ENCODE data around the gene GPR55.

Gene GPR55

DNA sequence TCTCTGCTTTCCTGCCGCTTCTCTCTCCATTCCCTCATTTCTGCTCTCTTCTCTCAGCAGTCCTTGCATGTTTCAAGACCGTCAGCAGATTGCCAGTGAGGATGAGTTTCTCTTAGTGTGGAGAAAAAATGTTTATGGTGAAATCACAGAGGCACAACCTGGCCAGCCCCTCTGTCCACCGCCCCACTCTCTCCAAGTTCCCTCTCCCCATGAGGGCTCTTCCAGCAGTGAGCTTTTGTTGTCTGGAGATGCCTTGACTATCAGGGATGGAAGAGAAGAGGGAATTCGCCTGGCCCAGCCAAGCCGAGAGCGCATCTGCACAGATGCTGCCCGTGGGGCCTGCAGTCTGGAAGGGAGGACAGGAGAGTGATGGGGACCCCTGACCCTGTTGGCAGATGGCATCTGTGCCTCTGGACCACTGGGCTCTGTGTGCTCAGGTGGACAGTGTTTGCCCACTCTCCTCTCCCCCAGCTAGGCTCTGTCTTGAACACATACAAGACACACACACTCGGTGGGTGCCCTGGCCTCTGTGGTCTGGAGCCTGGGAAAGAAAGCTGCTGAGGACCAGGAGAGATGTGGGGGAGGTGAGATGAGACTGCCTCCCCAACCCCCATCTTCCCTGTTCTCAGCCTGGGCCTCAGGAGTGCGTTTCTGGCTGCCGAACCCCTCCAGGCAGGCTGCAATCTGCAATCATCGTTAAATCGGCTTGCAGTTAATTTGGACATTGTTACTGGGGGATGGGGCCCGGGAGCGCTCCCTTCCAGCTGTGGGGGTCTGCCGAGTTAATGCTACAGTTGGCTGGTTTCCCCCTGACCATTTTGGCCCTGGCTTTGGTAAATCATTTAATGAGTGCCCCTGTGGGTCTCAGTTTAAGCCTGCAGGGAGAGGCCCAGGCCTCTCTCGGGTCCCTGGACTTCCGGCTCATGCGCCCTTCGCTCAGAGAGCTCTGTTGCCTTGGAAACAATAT, 55.8 kb downstream of the GPR55 start:
- Histone ChIP-seq H3K4me1 (ENCODE audit: control extremely low read depth in 1 of 4, control insufficient read depth in 4 of 4, insufficient read depth in 4 of 4, low read length in 3 of 4) (peaks cover 5 to 96% (median 87%) of the 10 kb centered on the region in 4 experiments), H3K27me3 (replicated peaks in 2 of 5; ENCODE audit: control insufficient read depth in 4 of 5, insufficient read depth in 5 of 5, low read length in 4 of 5) (no peaks in the 10 kb centered on the region), H3K27ac (ENCODE audit: insufficient read depth in 1 of 2, low read depth in 1 of 2, low read length in 2 of 2, poor library complexity in 1 of 2, severe bottlenecking in 2 of 2) (peak overlapping the region; percentile 46 to 79), H3K9me3 (ENCODE audit: control extremely low read depth in 1 of 5, control insufficient read depth in 4 of 5, insufficient read depth in 2 of 5, low read depth in 1 of 5, low read length in 4 of 5) (no peaks in the 10 kb centered on the region), H3K4me3 (ENCODE audit: control insufficient read depth in 1 of 7, extremely low read depth in 1 of 7, insufficient read depth in 4 of 7, low read depth in 2 of 7, low read length in 6 of 7) (peak overlapping the region in 4 of 7 experiments; percentile 3 to 53 (median 46)), H3K36me3 (ENCODE audit: control insufficient read depth in 4 of 4, insufficient read depth in 4 of 4, low read length in 3 of 4) (peaks cover 0 to 23% (median 10%) of the 10 kb centered on the region in 4 experiments)
- DNase-seq = no peak
- ChIA-PET CTCF (interaction anchor here (1.0 to 5.2 kb wide), 8 partner anchors 8 to 45 kb away, joined by 3 to 50 read pairs (median 4); no protein-coding TSS in a partner anchor), POLR2A (no interaction called here)
- 58% methylated on average over 12 of the region's 19 CpGs for WGBS (ENCODE audit: insufficient coverage)

DNA sequence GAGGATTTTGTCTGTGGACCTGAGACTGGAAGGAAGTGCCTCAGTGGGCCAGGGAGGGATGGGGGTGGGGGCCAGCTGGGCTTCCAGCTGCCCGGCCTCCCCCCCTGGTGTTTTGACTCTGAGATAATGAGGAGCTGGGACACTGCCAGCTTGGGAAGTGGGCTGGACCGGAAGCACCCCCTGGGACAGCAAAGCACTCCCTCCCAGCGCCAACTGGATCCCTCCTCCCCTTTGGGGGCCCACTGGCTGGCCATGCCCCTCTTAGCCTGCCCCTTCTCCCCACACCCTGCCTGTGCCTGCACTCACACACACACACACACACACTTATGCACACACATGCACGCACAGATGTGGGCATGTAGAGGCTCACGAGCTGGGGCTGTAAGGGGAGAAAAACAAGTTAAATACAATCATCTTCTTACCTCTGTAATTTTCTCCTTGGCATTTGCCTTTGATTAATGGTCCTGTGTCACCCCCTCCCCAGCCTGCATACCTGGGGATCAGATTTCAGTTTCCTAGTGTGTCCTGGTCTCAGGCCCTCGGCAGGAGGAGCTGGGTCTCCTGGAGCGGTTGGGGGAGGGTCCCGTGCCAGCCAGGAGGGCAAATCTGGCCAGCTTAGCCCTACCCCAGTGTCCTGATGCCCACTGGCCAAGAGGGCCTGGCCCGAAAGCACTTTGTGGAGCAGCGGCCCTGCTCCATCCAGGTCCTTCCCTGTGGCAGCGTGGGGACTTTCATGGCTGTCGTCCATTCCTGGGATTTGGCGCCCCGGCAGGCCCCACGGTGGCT, 56.7 kb downstream of the GPR55 start:
- H3K9me3 ChIP-seq (ENCODE audit: control extremely low read depth in 1 of 5, control insufficient read depth in 4 of 5, insufficient read depth in 2 of 5, low read depth in 1 of 5, low read length in 4 of 5) = no peaks in the 10 kb centered on the region
- CTCF ChIA-PET = interaction anchor here (1.0 to 5.2 kb wide), 7 partner anchors 9 to 44 kb away, joined by 3 to 50 read pairs (median 4); no protein-coding TSS in a partner anchor
- peaks cover 5 to 91% (median 84%) of the 10 kb centered on the region in 4 experiments for H3K4me1 ChIP-seq (ENCODE audit: control extremely low read depth in 1 of 4, control insufficient read depth in 4 of 4, insufficient read depth in 4 of 4, low read length in 3 of 4)
- DNase-seq = no peak
- peak overlapping the region; percentile 40 to 79 for H3K27ac ChIP-seq (ENCODE audit: insufficient read depth in 1 of 2, low read depth in 1 of 2, low read length in 2 of 2, poor library complexity in 1 of 2, severe bottlenecking in 2 of 2)
- H3K27me3 ChIP-seq (replicated peaks in 2 of 5; ENCODE audit: control insufficient read depth in 4 of 5, insufficient read depth in 5 of 5, low read length in 4 of 5) = no peaks in the 10 kb centered on the region
- peaks cover 0 to 17% (median 5%) of the 10 kb centered on the region in 4 experiments for H3K36me3 ChIP-seq (ENCODE audit: control insufficient read depth in 4 of 4, insufficient read depth in 4 of 4, low read length in 3 of 4)
- H3K4me3 ChIP-seq (ENCODE audit: control insufficient read depth in 1 of 7, extremely low read depth in 1 of 7, insufficient read depth in 4 of 7, low read depth in 2 of 7, low read length in 6 of 7) = peak overlapping the region in 3 of 7 experiments; percentile 3 to 30 (median 28)
- WGBS (ENCODE audit: insufficient coverage) = 68% methylated on average over 13 of the region's 15 CpGs
- POLR2A ChIA-PET = interaction anchor here (2.1 kb wide), 1 partner anchor 10 kb away, joined by 8 read pairs; no protein-coding TSS in a partner anchor

DNA sequence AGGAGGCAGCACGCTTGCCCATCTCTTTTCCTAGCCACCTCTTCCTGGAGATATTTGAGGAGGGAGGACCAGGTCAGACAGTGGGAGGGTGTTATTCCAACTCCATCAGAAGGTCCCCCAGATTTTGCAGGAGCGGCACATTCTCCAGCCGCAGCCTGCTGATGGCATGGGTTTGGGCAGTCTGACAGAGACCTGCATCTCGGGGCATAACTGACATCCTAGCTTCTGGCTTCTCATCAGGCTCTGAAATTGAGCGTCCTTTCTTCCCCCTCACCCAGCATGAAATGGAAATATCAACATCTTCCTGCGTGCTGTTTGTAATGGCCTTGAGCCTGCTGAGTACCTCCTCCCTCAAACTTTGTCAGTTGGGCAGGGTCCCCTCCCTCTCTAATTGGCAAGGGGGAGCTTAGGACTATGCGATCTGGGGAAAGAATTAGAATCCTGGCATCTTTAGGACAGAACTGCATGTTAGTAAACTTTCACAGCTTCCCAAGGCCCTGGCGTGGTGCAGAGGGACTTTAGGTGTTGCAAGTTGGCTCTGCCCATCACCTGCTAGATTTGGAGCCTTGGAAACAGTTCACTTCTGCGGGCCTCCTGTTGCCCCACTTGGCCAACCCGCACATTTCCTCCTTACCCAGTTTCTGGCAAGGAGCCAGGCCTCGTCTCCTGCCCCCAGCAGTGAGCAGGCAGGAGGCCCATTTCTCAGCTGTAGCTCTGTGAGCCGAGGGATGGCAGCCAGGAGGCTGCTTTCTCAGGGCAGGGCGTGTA, 58.1 kb downstream of the GPR55 start:
- peaks cover 0 to 1% (median 0%) of the 10 kb centered on the region in 5 experiments for H3K27me3 ChIP-seq (replicated peaks in 2 of 5; ENCODE audit: control insufficient read depth in 4 of 5, insufficient read depth in 5 of 5, low read length in 4 of 5)
- ChIA-PET CTCF (interaction anchor here (1.1 to 5.2 kb wide), 7 partner anchors 10 to 47 kb away, joined by 3 to 50 read pairs (median 4); no protein-coding TSS in a partner anchor), POLR2A (interaction anchor here (0.7 to 2.1 kb wide), 3 partner anchors 12 to 320 kb away, joined by 3 to 8 read pairs (median 5); no protein-coding TSS in a partner anchor)
- peaks cover 5 to 77% (median 73%) of the 10 kb centered on the region in 4 experiments for H3K4me1 ChIP-seq (ENCODE audit: control extremely low read depth in 1 of 4, control insufficient read depth in 4 of 4, insufficient read depth in 4 of 4, low read length in 3 of 4)
- WGBS (ENCODE audit: insufficient coverage) = 8% methylated on average over 10 of the region's 13 CpGs
- H3K36me3 ChIP-seq (ENCODE audit: control insufficient read depth in 4 of 4, insufficient read depth in 4 of 4, low read length in 3 of 4) = peaks cover 0 to 10% (median 2%) of the 10 kb centered on the region in 4 experiments
- no peaks in the 10 kb centered on the region for H3K9me3 ChIP-seq (ENCODE audit: control extremely low read depth in 1 of 5, control insufficient read depth in 4 of 5, insufficient read depth in 2 of 5, low read depth in 1 of 5, low read length in 4 of 5)
- DNase-seq = peak; percentile 88 to 94 (median 92)
- peak overlapping the region in 5 of 7 experiments; percentile 77 to 92 (median 83) for H3K4me3 ChIP-seq (ENCODE audit: control insufficient read depth in 1 of 7, extremely low read depth in 1 of 7, insufficient read depth in 4 of 7, low read depth in 2 of 7, low read length in 6 of 7)
- peak overlapping the region in 1 of 2 experiments; percentile 54 for H3K27ac ChIP-seq (ENCODE audit: insufficient read depth in 1 of 2, low read depth in 1 of 2, low read length in 2 of 2, poor library complexity in 1 of 2, severe bottlenecking in 2 of 2)

DNA sequence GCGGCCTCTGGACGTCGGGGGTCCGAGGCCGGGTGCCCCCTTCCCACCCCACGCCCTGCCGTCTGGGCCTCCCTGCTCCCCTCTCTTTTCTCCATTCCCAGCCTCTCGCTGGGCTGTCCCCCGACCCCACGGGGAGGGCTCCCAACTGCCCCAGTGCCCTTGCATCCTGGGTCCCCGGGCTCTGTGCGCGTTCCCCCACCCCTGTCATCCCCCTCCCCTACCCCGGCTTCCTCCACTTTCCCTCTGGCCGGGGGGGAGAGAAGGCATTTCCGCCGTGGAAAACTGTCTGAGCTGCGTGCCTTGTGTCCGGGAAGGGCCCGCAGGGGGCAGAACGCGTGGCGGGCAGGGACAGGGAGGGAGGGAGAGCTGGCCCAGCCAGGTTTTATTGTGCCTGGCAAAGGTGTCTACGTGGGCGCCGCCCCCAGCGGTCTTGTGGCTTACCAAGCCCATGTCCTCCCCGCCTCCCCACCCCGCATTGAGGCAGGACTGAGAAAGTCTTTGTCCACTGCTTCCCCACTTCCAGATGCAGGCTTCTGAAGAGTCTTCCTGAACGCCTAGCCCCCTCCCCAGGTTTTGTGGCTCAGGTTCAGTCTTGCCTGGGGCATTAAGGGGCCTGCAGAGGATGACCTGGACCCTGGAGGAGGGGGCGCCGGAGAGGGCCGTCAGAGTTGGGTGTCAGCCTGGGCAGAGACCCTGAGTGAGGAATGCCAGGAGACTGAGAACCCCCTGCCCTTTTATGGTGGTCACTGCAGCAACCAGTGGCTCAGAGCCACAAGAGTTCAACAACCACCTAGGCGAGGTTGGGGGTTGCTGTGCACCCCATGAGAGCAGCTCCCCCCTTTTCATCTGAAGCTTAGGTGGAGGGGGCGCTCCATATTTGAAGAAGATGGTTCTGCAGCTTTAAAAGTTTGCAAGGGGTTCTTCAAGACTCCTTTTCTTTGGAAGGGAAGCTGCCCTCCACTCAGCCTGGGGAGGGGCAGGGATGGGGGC, 59.0 kb downstream of the GPR55 start:
- Histone ChIP-seq H3K27ac (ENCODE audit: insufficient read depth in 1 of 2, low read depth in 1 of 2, low read length in 2 of 2, poor library complexity in 1 of 2, severe bottlenecking in 2 of 2) (peak overlapping the region in 1 of 2 experiments; percentile 79), H3K4me1 (ENCODE audit: control extremely low read depth in 1 of 4, control insufficient read depth in 4 of 4, insufficient read depth in 4 of 4, low read length in 3 of 4) (peaks cover 5 to 68% (median 64%) of the 10 kb centered on the region in 4 experiments), H3K9me3 (ENCODE audit: control extremely low read depth in 1 of 5, control insufficient read depth in 4 of 5, insufficient read depth in 2 of 5, low read depth in 1 of 5, low read length in 4 of 5) (no peaks in the 10 kb centered on the region), H3K27me3 (replicated peaks in 2 of 5; ENCODE audit: control insufficient read depth in 4 of 5, insufficient read depth in 5 of 5, low read length in 4 of 5) (peaks cover 0 to 2% (median 0%) of the 10 kb centered on the region in 5 experiments), H3K36me3 (ENCODE audit: control insufficient read depth in 4 of 4, insufficient read depth in 4 of 4, low read length in 3 of 4) (peaks cover 0 to 10% (median 2%) of the 10 kb centered on the region in 4 experiments), H3K4me3 (ENCODE audit: control insufficient read depth in 1 of 7, extremely low read depth in 1 of 7, insufficient read depth in 4 of 7, low read depth in 2 of 7, low read length in 6 of 7) (peak overlapping the region in 6 of 7 experiments; percentile 64 to 92 (median 82))
- POLR2A ChIA-PET = interaction anchor here (1.1 kb wide), 1 partner anchor 19 kb away, joined by 3 read pairs; no protein-coding TSS in a partner anchor
- CTCF ChIA-PET = interaction anchor here (1.1 to 5.2 kb wide), 5 partner anchors 11 to 35 kb away, joined by 4 to 50 read pairs (median 6); no protein-coding TSS in a partner anchor
- DNase-seq = peak in 2 of 3 donors; percentile 53 to 63
- 5% methylated on average over 27 of the region's 35 CpGs for WGBS (ENCODE audit: insufficient coverage)

DNA sequence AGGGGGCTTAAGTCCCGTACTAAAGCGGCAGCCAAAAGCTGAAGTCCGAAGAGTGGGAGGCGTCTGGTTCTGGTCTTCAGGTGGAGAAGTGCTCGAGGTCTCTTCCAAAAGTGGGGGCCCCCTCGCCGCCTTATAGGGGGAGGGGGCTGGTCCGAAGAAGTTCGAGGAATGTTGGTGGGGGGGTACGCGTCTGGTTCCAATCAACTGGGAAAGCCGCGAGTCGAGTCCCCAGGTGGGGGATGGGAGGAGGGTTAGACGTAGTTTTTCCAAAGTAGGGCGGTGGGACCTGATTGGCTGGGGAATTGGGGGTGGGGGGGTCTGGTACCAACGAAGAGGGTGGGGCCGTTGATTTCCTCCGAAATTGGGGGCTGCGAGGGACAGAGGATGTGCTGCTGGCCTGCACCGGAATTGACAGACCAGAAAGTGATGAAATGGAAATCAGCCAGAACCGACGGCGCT, 59.7 kb downstream of the GPR55 start:
- peak overlapping the region in 1 of 2 experiments; percentile 79 for H3K27ac ChIP-seq (ENCODE audit: insufficient read depth in 1 of 2, low read depth in 1 of 2, low read length in 2 of 2, poor library complexity in 1 of 2, severe bottlenecking in 2 of 2)
- WGBS (ENCODE audit: insufficient coverage) = 0% methylated on average over 6 of the region's 24 CpGs
- POLR2A ChIA-PET = interaction anchor here (0.9 kb wide), 1 partner anchor 12 kb away, joined by 3 read pairs; no protein-coding TSS in a partner anchor
- CTCF ChIA-PET = interaction anchor here (1.0 to 5.2 kb wide), 7 partner anchors 9 to 48 kb away, joined by 3 to 50 read pairs (median 6); no protein-coding TSS in a partner anchor
- peaks cover 5 to 61% (median 57%) of the 10 kb centered on the region in 4 experiments for H3K4me1 ChIP-seq (ENCODE audit: control extremely low read depth in 1 of 4, control insufficient read depth in 4 of 4, insufficient read depth in 4 of 4, low read length in 3 of 4)
- H3K9me3 ChIP-seq (ENCODE audit: control extremely low read depth in 1 of 5, control insufficient read depth in 4 of 5, insufficient read depth in 2 of 5, low read depth in 1 of 5, low read length in 4 of 5) = no peaks in the 10 kb centered on the region
- H3K4me3 ChIP-seq (ENCODE audit: control insufficient read depth in 1 of 7, extremely low read depth in 1 of 7, insufficient read depth in 4 of 7, low read depth in 2 of 7, low read length in 6 of 7) = peak overlapping the region; percentile 64 to 92 (median 80)
- DNase-seq = peak in 2 of 3 donors; percentile 54 to 58
- peaks cover 0 to 2% (median 0%) of the 10 kb centered on the region in 5 experiments for H3K27me3 ChIP-seq (replicated peaks in 2 of 5; ENCODE audit: control insufficient read depth in 4 of 5, insufficient read depth in 5 of 5, low read length in 4 of 5)
- peaks cover 0 to 10% (median 2%) of the 10 kb centered on the region in 4 experiments for H3K36me3 ChIP-seq (ENCODE audit: control insufficient read depth in 4 of 4, insufficient read depth in 4 of 4, low read length in 3 of 4)
